Testis (tissue), 3 donors: ENCODE results near the gene VWCE. TPM values are rescaled to one million over a fixed set of nuclear protein-coding genes. Genes with fewer than 3 reads are reported as not detected.
"Not testable (repeated sequence)": the region's sequence is repeated elsewhere in the genome, so short reads cannot be mapped to it uniquely, and the experiment has no call there.

ENCODE experiments used
- DNase-seq: peaks from one replicate; pipeline ENCODE4 v3.0.0-alpha.2; 2019
- H3K27ac ChIP-seq, 2 donors: fragments of 200-600 bp; sonication (generic); one replicate each; pipeline ENCODE4 v1.5.1; 2019
- H3K27me3 ChIP-seq: fragments of 200-600 bp; sonication (generic); one replicate; pipeline ENCODE4 v1.5.1; 2019
- H3K36me3 ChIP-seq: fragments of 200-600 bp; sonication (generic); one replicate; pipeline ENCODE4 v1.5.1; 2017; ENCODE audit warnings: low read depth; ENCODE audit errors: missing control alignments
- H3K4me1 ChIP-seq: fragments of 200-600 bp; sonication (generic); one replicate; pipeline ENCODE4 v1.5.1; 2019
- H3K4me3 ChIP-seq, 2 donors: fragments of 200-600 bp; sonication (generic); one replicate each; pipeline ENCODE4 v1.5.1; 2017 to 2019
- H3K9me3 ChIP-seq: fragments of 200-600 bp; sonication (generic); one replicate; pipeline ENCODE4 v1.5.1; 2017
- WGBS, 2 donors: methylation state at CpG; one replicate each; pipeline ENCODE4 v1.1.5; 2018; 5-methylcytosine and 5-hydroxymethylcytosine counted together
- intact Hi-C: fragments of 100-400 bp; cut with DNase I; formaldehyde crosslinking; loops from one replicate; pipeline ENCODE4 v1.15.1; 2023; ENCODE audit warnings: low total_unique reads
- polyA plus RNA-seq: library from polyadenylated mRNA; stranded (reverse); fragments of 350-450 nt; fragmentation: Illumina TruSeq; extraction: RNeasy Lipid Tissue Mini Kit (QIAGEN cat#74804); gene quantifications from one replicate; pipeline ENCODE4 v1.2.3, GENCODE V29; 2014; ENCODE audit warnings: low read depth, low replicate concordance; ENCODE audit not compliant: insufficient read depth
- total RNA-seq, 2 donors: library from RNA; depleted of rRNA; stranded (reverse); fragments of >200 nt; gene quantifications; one replicate each; pipeline ENCODE4 v1.2.3, GENCODE V29; 2016

VWCE gene
- total and polyA plus RNA-seq, 3 donors from 2014 or later: 6.6 to 11.1 (median 11.1) TPM

DNA sequence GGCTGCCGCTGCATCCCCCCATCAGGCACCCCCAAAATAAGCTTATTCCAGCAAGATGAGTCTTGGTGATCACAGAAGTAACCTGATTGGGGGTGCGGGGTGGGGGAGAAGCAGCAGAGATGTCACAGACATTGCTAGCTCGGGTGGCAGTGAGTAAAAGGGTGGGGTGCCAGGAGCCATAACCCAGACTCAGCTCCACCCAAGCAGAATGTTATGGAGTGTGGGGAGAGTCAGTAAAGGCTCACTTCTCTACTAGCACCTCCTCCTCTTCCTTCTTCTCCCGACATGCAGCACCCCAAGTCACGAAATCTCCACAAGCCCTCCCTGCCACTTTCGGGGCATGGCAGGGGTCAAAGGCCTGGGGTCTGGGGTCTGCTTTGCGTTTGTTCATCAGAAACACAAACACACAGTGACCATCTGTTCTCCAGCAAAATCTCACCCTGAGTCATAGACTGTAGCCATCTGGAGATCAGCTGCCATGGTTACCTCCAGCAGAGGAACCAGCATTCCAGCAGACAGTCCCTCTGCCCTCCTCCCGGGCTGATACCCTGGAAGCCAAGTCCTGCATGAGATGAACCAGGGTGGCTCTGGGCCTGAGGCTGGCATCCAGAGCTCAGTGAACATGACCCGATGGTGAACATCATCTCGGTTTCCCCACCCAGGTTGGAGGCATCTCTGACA lies 49.7 kb downstream of the VWCE start:
- H3K9me3 ChIP-seq, intact Hi-C loops, H3K27ac ChIP-seq, DNase-seq, H3K36me3 ChIP-seq, H3K4me1 ChIP-seq, H3K27me3 ChIP-seq, H3K4me3 ChIP-seq: not testable (repeated sequence)
- no CpG with 5 or more reads among the region's 10 CpGs for WGBS, 2 donors

DNA sequence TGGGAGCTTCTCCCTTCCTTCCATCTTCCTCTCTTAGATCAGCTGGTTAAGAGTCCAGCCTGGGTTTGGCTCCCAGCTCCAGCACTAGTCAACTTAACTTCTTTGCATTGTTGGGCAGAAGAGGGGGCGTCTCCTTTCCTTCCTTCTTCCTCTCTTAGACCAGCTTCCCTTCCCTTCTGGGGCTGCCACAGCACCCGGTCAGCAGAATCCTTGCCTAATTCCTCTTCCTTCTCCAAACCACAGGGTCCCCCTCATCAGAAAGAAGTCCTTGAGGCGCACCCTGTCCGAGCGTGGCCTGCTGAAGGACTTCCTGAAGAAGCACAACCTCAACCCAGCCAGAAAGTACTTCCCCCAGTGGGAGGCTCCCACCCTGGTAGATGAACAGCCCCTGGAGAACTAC lies 53.6 kb downstream of the VWCE start:
- H3K27ac ChIP-seq, H3K27me3 ChIP-seq, H3K9me3 ChIP-seq, DNase-seq, H3K4me3 ChIP-seq, H3K4me1 ChIP-seq, H3K36me3 ChIP-seq, intact Hi-C loops: not testable (repeated sequence)
- WGBS, 2 donors: no CpG with 5 or more reads among the region's 5 CpGs

DNA sequence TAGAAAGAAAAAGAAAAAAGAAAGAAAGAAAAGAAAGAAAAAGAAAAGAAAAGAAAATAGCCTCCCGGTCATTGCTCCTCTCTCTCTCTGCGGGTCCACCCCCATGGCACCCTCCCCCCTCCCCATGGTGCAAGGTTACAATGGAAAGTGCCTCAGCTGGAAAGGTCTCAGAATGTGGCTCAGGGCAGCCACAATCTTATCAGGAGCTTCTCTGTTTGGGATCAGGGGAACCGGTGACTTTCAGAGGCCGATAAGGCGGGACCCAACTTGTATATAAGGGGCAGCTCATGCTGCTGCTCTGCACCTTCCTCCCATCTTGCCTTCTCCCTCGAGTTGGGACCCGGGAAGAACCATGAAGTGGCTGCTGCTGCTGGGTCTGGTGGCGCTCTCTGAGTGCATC lies 54.2 kb downstream of the VWCE start, which contains the start of gene PGA5:
TSS of gene PGA5 (plus strand) at position 301 of the 400 bp plus-strand sequence. CDS start at position 353, 52 bp downstream.
- H3K9me3 ChIP-seq, intact Hi-C loops, H3K4me1 ChIP-seq, DNase-seq, H3K27ac ChIP-seq, H3K27me3 ChIP-seq, H3K36me3 ChIP-seq, H3K4me3 ChIP-seq: not testable (repeated sequence)
- no CpG with 5 or more reads among the region's 8 CpGs for WGBS, 2 donors

DNA sequence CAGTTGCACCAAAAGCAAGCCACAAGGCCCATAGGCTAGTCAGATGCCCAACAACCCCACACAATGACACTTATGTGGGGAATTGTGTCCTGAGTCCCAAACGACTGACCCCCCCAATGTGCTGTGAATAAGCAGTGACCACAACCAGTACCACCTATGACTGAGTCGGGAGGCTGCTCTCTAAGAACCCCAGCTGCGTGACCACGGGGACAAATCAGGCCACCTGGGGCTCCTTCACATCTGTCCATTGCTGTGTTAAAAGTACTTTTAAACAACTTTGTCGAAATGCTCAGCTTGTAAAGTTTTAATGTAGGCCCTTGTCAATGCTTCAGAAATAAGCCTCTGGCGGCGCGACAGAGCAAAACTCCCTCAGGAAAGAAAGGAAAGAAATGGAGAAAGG lies 54.8 kb downstream of the VWCE start:
- H3K27ac ChIP-seq, DNase-seq, intact Hi-C loops, H3K27me3 ChIP-seq, H3K36me3 ChIP-seq, H3K9me3 ChIP-seq, H3K4me3 ChIP-seq, H3K4me1 ChIP-seq: not testable (repeated sequence)
- 77 to 85% methylated on average over 6 to 8 of the region's 8 CpGs for WGBS, 2 donors

DNA sequence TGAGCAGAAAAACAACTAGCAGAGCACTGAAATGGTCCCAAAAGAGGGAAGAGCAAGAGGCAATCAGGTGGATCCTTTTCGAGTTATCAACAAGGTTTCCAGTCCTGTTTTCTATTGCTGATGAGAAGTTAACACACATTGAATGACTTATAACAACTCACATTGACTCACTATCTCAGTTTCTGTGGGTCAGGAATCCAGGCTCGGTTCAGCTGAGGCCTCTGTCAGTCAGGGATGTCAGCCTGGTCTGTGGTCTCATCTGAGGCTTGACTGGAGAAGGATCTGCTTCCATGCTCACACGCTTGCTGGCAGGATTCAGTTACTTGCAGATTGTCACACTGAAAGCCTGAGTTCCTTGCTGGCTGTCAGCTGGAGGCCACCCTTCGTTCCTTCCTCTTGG lies 58.0 kb downstream of the VWCE start:
- H3K27me3 ChIP-seq, H3K4me3 ChIP-seq, intact Hi-C loops, DNase-seq, H3K27ac ChIP-seq, H3K9me3 ChIP-seq, H3K4me1 ChIP-seq, H3K36me3 ChIP-seq: not testable (repeated sequence)
- WGBS, 2 donors: no CpG with 5 or more reads among the region's 4 CpGs

DNA sequence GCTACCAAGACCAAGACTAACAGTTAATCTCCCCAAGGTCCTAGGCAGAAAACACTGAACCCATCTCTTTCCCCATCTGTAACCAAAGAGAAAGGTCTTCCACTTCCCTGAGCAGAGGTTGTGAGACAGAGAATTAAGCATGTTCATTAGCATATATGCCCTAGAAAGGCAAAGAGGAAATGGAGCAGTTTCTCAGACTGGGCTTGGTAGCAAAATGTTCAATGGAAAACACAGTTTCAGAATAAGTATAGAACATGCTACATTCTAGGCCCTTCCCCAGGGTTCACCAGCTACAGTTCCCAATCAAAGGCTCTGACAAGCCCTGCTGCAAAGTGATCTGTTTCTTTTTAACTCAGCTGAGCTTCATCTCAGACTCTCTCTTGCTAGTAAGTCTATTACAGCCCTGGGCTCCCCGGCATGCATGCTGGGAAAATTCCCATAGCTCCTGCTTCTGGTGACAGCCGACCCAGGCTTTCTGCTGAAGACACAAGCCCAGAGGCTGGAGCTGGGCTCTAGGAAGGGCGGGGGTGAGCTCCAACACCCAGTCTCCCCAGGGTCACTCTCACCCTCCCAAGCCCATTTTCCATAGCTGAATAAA lies 62.5 kb downstream of the VWCE start:
- H3K4me3 ChIP-seq, H3K27me3 ChIP-seq, DNase-seq, H3K36me3 ChIP-seq, H3K27ac ChIP-seq, H3K4me1 ChIP-seq, intact Hi-C loops, H3K9me3 ChIP-seq: not testable (repeated sequence)
- no CpG with 5 or more reads among the region's 3 CpGs for WGBS, 2 donors

DNA sequence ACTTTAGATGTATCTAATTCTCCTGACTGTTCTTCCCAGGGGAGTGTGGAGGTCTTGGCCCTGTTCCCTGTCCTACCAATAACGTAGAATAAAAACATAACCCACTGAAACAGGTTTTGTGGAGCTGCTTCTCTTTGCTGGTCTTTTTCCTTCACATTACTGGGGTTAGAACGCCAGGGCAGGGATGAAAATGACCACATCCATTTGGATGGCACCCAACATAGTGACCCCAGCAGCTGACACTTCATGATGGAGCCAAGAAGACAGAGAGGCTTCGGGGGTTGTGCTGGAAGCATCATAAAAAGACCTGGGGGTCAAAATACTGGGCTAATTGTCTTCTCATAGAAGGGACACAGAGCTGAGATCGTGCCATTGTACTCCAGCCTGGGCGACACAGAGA lies 63.5 kb downstream of the VWCE start:
- DNase-seq, H3K36me3 ChIP-seq, H3K27me3 ChIP-seq, intact Hi-C loops, H3K27ac ChIP-seq, H3K4me3 ChIP-seq, H3K4me1 ChIP-seq, H3K9me3 ChIP-seq: not testable (repeated sequence)
- WGBS, 2 donors: no CpG with 5 or more reads among the region's 5 CpGs

DNA sequence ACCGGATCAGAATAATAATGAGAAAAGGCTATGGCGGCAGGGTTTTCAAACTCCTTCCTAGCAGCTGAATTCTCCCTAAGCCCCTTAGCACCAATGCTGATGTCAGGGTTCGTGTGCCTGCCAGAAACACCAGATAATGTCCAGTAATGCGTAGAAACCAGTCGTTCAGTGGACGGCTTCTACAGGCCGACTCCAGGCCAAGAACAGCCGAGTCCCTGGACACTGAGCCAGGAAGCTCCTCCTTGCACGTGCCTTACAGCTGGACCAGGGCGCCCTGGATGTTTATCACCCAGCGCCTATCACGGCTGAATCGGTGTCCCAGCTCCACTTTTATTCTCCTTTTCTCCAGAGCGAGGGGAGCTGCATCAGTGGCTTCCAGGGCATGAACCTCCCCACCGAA lies 64.1 kb downstream of the VWCE start:
- H3K4me1 ChIP-seq, intact Hi-C loops, H3K36me3 ChIP-seq, H3K9me3 ChIP-seq, H3K4me3 ChIP-seq, DNase-seq, H3K27me3 ChIP-seq, H3K27ac ChIP-seq: not testable (repeated sequence)
- no CpG with 5 or more reads among the region's 15 CpGs for WGBS, 2 donors

DNA sequence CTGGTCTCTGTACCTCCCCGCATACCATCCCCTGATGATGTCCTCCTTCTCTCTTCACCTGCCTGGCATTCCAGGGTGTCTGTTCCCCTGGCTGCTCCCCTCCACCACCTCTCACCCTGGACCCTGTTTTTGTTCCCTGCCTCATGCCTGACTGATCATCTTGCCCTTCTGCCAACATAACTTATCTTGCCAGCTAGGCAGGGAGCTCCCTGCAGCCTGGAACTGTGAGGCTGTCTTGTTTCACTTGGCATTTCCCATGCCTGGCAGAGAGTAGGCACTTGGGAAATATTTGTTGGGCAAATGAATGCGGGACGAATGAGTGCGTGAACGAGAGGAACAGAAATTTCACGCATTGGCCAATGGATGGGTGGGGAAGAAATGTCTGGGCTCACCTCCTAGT lies 65.7 kb downstream of the VWCE start:
- H3K9me3 ChIP-seq, DNase-seq, intact Hi-C loops, H3K4me3 ChIP-seq, H3K27ac ChIP-seq, H3K36me3 ChIP-seq, H3K4me1 ChIP-seq, H3K27me3 ChIP-seq: not testable (repeated sequence)
- no CpG with 5 or more reads among the region's 6 CpGs for WGBS, 2 donors

DNA sequence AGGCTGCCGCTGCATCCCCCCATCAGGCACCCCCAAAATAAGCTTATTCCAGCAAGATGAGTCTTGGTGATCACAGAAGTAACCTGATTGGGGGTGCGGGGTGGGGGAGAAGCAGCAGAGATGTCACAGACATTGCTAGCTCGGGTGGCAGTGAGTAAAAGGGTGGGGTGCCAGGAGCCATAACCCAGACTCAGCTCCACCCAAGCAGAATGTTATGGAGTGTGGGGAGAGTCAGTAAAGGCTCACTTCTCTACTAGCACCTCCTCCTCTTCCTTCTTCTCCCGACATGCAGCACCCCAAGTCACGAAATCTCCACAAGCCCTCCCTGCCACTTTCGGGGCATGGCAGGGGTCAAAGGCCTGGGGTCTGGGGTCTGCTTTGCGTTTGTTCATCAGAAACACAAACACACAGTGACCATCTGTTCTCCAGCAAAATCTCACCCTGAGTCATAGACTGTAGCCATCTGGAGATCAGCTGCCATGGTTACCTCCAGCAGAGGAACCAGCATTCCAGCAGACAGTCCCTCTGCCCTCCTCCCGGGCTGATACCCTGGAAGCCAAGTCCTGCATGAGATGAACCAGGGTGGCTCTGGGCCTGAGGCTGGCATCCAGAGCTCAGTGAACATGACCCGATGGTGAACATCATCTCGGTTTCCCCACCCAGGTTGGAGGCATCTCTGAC lies 68.5 kb downstream of the VWCE start:
- DNase-seq, H3K27ac ChIP-seq, intact Hi-C loops, H3K4me1 ChIP-seq, H3K4me3 ChIP-seq, H3K27me3 ChIP-seq, H3K36me3 ChIP-seq, H3K9me3 ChIP-seq: not testable (repeated sequence)
- WGBS, 2 donors: no CpG with 5 or more reads among the region's 10 CpGs

DNA sequence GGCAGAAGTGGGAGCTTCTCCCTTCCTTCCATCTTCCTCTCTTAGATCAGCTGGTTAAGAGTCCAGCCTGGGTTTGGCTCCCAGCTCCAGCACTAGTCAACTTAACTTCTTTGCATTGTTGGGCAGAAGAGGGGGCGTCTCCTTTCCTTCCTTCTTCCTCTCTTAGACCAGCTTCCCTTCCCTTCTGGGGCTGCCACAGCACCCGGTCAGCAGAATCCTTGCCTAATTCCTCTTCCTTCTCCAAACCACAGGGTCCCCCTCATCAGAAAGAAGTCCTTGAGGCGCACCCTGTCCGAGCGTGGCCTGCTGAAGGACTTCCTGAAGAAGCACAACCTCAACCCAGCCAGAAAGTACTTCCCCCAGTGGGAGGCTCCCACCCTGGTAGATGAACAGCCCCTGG lies 72.4 kb downstream of the VWCE start:
- intact Hi-C loops: not testable (repeated sequence)

DNA sequence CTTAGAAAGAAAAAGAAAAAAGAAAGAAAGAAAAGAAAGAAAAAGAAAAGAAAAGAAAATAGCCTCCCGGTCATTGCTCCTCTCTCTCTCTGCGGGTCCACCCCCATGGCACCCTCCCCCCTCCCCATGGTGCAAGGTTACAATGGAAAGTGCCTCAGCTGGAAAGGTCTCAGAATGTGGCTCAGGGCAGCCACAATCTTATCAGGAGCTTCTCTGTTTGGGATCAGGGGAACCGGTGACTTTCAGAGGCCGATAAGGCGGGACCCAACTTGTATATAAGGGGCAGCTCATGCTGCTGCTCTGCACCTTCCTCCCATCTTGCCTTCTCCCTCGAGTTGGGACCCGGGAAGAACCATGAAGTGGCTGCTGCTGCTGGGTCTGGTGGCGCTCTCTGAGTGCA lies 73.1 kb downstream of the VWCE start, which contains the start of gene PGA4:
TSS of gene PGA4 (plus strand) at position 301 of the 400 bp plus-strand sequence. CDS start at position 355, 54 bp downstream.
- intact Hi-C loops, DNase-seq, H3K27ac ChIP-seq, H3K4me1 ChIP-seq, H3K27me3 ChIP-seq, H3K4me3 ChIP-seq, H3K9me3 ChIP-seq, H3K36me3 ChIP-seq: not testable (repeated sequence)
- no CpG with 5 or more reads among the region's 8 CpGs for WGBS, 2 donors

More for the DNA sequence above, 72.4 kb downstream of the VWCE start:
- H3K9me3 ChIP-seq, DNase-seq, H3K36me3 ChIP-seq, H3K4me1 ChIP-seq, H3K27me3 ChIP-seq, H3K4me3 ChIP-seq, H3K27ac ChIP-seq: not testable (repeated sequence)
- no CpG with 5 or more reads among the region's 5 CpGs for WGBS, 2 donors
